CD4-positive, alpha-beta T cell treated with Interleukin-15 for 4 hours (primary cell): Measurements from ENCODE around the gene SLFN12L.
"Not testable (repeated sequence)": the region's sequence is repeated elsewhere in the genome, so short reads cannot be mapped to it uniquely, and the experiment has no call there.

Experiments used
- DNase-seq: peaks from one replicate; pipeline ENCODE4 v3.0.0-alpha.2; 2020; ENCODE audit warnings: low spot score

The SLFN12L gene

DNA sequence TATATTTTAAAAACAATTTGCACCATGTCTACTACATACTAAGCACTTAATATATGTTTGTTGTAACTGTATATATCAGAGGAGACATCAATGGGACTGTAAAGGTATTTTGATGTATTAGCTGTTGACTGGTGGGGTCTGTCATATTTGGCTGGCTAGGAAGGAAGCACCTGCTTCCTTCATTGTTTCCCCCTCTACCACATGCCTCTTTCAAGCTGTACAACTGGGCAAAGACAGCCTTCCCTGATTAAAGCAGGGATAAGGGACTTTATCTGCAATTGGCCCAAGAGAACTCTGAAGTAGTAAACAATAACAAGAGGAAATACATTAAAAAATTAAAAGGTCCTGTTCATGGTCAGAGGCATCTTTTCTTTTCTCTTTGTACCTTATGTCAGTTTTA is 5.5 kb upstream of the SLFN12L start:
- DNase-seq = no peak

DNA sequence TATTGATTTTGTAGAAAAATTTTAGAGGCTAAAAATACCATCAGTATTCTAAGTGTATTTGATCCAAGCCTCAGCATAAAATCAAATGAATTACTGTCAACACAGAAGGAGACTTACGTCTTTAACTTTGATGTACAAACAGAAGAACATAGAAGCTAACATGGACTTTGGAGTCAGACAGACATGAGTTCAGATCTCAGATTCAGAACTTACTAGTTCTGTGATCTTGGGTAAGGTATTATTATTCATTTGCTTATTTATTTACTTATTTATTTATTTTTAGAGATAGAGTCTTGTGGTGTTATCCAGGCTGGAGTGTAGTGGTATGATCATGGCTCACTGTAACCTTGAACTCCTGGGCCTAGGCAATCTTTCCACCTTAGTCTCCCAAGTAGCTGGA is 4.0 kb upstream of the SLFN12L start:
- DNase-seq = no peak

DNA sequence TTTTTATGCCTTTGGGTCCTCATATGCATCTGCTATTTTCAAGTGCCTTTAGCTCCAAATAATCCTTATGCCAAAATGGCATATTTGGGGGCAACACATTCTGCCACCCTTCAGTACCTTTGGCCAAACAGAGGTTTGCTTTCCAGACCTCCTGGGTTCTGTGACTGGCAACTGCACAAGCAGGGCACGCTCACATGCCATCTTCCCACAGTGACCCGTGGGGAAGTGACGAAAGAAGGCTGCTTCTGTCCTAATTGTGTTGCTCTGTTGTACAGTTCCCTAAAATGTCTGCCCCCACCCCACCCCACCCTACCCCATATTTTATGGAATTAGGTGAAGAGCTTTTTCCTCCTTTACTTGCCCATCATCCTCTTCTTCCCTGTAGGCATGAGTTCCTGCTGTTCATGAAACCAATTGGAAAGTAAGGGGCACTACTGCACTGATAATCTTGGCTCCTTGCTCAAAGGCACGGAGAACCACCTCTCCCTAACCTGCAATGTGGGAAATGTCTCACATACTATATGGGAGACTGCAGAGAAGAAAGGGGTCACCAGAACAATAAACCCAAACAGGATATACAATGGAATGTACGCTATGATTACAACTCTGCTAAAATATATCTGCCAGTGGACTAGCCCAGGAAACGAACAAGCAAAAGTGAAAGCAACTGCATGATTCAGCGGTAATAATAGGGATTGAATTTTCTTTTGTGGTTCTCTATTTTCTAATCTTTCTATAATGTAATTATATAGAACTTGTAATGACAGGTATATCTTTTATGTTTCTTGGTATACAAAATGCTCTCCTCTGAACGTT is 3.3 kb upstream of the SLFN12L start:
- DNase-seq = peak; percentile 47

DNA sequence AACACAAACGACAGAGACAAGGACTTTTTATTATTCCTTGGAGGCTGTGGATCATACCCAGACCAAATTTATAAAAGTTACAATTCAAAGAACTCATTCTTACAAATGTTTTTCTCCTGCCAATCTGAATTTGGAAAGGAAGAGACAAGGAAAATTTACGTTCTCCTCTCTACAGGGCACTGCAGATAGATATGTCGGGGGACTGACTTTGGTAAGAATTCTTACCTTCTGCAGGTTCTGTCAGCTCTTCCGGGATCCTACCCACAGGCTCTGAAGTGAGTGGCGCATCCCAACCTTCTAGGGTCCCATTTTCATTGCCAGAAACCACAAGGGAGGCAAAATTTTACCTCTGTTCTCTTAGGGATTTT is 2.2 kb upstream of the SLFN12L start:
- DNase-seq = no peak

DNA sequence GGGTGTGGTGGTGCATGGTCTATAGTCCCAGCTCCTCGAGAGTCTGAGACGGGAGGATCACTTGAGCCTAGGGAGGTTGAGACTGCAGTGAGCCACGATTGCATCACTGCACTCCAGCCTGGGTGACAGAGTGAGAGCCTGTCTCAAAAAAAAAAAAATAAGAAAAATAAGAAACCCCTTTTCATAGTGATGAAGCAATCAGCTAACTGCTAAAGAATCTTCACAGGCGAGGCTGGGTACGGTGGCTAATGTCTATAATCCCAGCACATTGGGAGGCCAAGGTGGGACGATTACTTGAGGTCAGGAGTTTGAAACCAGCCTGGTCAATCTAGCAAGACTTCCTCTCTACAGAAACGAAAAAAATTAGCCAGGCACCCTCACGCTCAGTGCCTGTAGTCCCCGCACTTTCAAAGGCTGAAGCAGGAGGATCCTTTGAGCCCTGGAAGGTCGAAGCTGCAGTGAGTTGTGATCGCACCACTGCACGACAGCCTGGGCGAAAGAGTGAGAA is 760 bp downstream of the SLFN12L start:
- DNase-seq = no peak

DNA sequence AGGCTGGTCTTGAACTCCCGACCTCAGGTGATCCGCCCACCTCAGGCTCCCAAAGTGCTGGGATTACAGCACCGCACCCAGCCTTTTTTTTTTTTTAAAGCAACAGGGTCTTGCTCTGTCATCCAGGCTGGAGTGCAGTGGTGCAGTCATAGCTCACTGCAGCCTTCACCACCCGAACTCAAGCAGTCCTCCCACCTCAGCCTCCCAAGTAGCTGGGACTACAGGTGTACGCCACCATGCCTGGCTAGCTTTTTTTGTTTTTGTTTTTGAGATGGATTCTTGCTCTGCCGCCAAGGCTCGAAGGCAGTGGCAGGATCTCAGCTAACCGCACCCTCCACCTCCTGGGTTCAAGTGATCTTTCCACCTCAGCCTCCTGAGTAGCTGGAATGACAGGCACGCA is 2.1 kb downstream of the SLFN12L start:
- DNase-seq = not testable (repeated sequence)

DNA sequence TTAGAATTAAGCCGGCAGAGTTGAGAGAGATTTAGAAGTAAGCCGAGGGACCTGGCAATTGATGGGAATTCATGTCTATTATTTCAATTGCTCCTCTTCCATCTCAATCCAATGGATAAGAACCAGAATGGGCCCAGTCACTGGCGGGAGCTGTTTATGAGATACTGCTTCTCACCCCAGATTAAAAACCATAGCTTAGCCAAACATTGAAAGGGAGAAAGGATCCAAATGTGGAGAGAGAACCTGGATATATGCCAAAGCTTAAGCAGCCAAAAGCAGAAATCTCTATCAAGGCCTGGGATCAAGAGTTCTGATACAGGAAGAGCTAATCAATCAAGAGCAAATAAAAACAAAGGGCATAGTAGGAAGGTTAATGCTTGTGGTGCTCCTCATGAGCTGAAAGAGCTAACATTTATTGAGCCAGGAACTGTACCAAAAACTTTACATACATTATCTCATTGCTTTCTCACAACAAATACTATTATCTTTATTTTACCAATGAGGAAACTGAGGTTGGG is 2.8 kb downstream of the SLFN12L start:
- no peak for DNase-seq

DNA sequence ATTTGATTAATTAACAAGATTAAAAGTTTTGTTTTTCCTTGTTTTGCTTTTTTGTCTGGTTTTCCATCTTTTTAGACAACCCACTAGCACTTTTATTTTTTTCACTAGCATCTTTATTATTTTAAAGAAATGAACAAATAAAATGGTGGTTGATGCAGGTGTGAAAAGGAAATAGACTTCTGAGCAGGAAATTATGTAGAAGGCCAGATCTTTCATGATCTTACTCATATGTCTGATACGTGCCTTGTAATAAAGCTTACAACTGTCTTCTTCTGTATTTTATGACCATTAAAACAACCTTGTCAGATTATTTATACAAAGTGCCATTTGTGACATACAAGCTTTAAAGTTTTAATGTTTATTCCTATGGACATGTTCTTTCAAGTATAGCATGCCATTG is 6.3 kb downstream of the SLFN12L start:
- peak; percentile 40 for DNase-seq

DNA sequence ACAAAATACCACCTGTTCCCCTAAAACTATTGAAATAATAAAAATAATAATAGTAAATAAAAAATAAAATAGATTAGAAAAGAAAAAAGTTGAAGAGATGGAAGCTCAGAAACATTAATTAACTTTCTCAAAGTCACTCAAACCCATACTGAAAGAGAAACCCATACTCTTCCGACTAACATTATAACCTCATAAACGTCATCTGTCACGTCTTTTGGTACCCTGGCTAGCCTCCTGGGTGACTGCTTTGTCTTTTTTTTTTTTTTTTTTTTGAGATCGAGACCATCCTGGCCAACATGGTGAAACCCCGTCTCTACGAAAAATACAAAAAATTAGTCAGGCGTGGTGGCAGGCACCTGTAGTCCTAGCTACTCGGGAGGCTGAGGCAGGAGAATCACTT is 7.6 kb downstream of the SLFN12L start:
- no peak for DNase-seq

DNA sequence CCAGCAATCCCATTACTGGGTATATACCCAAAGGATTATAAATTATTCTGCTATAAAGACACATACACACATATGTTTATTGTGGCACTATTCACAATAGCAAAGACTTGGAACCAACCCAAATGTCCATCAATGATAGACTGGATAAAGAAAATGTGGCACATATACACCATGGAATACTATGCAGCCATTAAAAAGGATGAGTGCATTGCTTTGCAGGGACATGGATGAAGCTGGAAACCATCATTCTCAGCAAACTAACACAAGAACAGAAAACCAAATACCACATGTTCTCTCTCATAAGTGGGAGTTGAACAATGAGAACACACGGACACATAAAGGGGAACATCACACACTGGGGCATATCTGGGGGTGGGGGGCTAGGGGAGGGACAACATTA is 8.2 kb downstream of the SLFN12L start:
- DNase-seq = not testable (repeated sequence)

DNA sequence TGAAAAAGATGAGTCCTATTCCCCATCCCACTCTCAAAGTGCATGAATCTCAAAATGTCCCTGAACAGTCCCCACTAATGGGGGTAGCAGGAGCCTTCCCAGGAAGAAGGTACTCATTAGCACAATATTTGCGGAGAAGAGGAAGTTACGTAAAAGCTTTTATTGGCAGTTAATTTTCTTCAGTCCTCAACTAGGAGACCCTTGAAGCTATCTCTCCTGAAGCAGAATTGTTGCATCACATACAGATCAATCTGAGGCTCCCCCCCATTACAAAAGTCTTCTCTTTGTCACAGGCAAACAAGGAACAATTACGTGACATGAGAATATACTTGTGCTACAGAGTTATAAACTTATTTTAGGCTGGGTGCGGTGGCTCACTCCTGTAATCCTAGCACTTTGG is 14.2 kb downstream of the SLFN12L start:
- DNase-seq = no peak

DNA sequence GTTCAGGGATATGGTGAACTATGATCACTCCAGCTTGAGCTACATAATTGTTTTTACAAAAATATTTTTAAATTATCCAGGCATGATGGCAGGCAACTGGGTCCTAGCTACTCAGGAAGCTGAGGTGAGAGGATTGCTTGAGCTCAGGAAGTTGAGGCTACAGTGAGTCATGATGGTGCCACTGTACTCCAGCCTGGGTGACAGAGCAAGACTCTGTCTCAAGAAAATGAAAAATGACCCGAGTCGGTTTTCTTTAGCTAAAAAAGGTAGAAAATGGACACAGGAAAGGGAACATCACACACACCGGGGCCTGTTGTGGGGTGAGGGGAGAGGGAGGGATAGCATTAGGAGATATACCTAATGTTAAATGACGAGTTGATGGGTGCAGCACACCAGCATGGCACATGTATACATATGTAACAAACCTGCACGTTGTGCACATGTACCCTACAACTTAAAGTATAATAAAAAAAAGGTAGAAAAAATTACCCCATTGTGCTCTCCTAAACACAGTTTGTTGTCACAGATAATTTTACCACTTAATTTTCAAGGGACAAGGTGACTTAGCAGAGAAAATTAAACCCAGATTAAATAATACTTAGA is 15.7 kb downstream of the SLFN12L start:
- DNase-seq = peak; percentile 70

DNA sequence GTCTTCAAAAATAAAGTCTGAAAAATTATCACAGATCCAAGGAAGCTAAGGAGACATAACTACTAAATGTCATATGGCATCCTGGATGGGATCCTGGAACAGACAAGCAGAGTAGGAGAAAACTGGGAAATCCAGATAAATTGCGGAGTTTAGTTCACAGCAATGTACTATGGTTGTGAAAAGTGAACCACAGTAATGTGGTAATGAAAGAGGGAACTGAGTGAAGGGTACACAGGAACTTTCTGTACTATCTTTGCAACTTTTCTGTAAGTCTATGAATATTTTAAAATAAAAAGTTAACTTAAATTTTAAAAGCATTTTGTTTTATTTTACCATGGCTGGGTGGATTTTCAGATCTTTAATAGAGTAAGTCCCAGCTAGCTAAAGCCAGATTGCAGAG is 16.3 kb downstream of the SLFN12L start:
- DNase-seq = no peak

DNA sequence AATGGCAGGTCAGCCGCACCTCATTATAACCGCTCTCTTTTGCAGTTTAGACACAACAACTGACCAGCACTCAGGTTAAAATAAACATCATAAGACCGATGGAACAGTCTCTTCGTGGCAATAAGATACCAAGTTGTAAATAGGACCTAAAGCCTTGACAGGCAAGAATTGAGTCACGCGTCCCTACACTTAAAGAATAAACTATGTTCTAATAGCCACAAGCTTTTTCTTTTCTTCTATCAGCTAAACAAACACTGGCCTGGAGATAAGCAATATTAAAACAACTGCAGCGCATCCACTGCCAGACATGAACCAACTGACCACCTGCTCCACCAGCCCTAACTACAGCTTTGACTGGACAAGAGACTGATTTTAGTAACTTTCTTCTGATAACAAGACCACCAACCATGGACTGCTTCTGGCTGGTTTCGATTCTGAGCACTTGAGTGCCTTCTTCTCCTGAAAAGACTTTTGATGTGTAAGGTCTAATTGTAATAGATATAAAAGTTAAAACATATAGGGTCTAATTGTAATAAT is 17.5 kb downstream of the SLFN12L start:
- no peak for DNase-seq

DNA sequence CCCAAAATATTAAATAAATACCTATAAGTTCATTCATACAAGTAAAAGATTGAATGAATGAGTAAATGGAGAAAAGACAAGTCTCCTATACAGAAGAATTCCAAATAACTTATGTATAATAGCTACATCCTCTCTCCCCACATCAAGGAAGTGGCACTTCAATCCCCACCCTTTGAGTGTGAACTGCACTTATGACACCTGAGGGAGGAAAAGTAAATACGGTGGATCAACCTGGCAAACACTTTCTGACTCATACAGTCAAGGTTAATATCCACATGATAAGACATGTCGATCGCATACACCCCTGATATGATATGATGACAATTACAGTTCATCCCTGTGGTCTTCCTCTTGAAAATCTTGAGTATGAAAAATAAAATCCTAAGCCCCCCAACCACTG is 18.0 kb downstream of the SLFN12L start:
- DNase-seq = peak; percentile 32

DNA sequence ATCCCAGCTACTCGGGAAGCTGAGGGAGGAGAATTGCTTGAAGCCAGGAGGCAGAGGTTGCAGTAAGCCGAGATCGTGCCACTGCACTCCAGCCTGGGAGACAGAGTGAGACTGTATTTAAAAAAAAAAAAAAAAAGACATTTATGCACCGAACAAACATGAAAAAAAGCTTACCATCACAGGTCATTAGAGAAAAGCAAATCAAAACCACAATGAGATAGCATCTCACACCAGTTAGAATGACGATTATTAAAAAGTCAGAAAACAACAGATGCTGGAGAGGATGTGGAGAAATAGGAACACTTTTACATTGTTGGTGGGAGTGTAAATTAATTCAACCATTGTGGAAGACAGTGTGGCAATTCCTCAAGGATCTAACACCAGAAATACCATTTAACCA is 19.0 kb downstream of the SLFN12L start:
- not testable (repeated sequence) for DNase-seq

DNA sequence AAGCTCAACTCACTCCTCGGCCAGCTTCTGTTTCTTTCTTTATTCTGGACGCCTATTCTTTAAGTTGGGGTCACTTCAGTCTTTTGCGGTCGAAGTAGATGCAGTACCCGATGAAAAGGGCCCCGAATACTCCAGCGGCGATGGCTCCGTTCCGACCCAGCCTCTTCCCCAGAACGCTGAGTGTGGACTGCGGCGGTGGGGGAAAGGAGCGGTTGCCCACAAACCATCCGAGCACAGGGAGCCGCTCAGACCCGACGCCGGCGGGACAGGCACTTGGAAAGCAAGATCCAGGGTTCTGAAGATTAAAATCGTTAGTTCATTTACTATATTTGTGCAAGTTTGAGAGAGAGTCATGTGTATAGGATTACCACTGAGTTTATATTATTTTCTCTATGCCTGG is 22.5 kb downstream of the SLFN12L start:
- no peak for DNase-seq

DNA sequence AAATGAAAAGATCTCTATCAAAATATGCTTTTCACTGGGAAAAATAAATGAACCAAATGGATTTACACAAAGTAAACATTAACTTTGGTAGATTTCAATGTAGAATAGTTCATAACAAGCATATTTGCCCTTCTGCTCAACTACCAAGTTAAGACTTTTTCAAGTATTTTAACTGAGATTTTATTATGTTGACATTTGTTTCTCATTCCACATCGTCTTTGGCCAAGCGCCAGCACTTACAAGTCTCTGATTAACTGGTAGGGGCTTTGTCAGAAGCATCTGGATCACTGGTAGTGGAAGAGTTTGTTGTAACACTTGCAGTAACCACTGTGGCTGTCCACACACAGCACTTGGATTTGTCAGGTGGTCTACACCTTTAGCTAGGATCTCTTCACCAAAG is 22.9 kb downstream of the SLFN12L start:
- DNase-seq = no peak

DNA sequence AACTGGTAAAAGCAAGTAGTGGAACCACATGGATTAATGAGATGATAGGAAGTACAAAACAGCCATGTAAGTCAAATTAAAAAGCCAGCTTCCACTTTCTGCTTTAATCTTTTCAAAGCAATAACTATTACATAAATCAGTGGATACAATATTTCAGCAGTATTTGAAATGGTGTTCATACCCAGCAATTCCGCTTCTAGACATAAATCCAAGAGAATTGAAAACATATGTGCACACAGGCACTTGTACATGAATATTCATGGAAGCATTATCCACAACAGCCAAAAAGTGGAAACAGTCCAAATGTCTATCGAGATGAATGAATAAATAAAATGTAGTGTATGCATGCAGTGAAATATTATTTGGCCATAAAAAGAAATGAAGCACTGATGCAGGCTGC is 27.4 kb downstream of the SLFN12L start:
- DNase-seq = no peak

DNA sequence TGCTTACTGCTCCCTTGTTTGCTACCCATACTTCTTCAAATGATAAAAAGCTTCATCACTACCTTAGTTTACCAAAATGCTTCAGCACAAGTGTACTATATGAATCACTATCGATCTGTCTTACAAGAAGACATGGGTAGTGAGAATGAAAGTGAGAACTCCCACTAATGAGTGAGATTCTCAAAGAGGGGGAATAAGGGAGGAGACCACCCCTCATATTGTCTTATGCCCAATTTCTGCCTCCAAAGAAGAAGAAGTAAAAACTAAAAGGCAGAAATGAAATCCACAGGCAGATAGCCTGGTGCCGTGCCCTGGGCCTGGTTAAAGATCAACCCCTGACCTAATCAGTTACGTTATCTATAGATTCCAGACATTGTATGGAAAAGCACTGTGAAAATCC is 29.8 kb downstream of the SLFN12L start:
- DNase-seq = not testable (repeated sequence)

DNA sequence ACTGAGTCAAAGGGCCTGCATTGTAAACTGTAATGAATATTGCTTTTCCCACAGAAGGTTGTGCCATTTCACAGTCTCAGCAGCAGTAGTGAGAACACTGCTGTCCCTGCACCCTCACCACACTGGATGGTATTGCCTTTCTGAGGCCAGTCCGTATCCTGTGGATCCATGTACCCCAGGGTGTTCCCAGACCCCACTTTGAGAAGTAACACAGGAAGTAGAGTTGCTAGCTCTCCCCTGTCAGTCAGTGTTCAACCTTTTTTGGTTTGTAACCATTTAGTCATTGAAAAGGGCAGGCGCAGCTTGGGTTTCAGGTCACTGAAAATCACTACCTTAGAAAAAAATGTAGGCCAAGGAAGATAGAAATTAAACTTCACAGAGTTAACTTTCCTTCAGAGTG is 37.9 kb downstream of the SLFN12L start:
- no peak for DNase-seq

DNA sequence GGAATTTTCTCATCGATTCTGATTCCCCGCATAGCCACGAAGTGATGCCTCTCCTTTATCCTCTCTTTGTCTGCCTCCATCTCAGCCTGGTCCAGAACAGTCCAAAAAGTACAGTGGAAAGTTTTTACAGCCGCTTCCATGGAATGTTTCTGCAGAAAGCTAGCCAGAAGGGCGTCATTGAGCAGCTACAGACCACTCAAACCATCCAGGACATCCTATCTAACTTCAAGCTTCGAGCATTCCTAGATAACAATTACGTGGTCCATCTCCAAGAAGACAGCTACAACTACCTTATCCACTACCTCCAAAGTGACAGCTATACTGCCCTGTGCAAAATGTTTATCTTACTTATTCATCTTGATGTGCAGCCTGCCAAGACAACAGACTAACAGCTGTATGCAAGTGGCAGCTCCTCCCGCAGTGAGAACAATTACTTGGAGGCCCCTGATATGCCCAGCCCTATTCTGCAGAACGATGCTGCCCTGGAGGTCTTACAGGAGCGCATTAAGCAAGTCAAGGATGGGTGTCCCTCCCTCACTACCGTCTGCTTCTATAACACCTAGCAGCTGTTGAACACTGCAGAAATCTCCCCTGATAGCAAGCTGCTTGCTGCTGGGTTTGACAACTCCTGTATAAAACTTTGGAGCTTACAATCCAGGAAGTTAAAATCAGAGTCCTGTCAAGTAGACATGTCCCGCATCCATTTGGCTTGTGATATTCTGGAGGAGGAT is 38.9 kb downstream of the SLFN12L start:
- no peak for DNase-seq
